OCI-LY7 (cell line): ENCODE results near the gene SLC44A5. TPM values are rescaled to one million over a fixed set of nuclear protein-coding genes. Genes with fewer than 3 reads are reported as not detected.

Experiments used
- BruUV-seq: library from RNA; stranded (reverse); fragments of 400-500 nt; replicated peaks from 2 replicates; lab custom pipeline; 2021; lab: Mats Ljungman, UMichigan
- CTCF ChIA-PET: fragments of 300-600 bp; sonication (Branson Sonifier 250); formaldehyde crosslinking; loops from one replicate; lab custom pipeline; 2022; ENCODE audit warnings: antibody characterized with exemption; ENCODE audit not compliant: unreplicated experiment; lab: Charles Lee
- POLR2A ChIA-PET: fragments of 300-600 bp; sonication (Branson Sonifier 250); formaldehyde crosslinking; loops from one replicate; lab custom pipeline; 2022; ENCODE audit warnings: antibody characterized with exemption; lab: Charles Lee
- DNase-seq: peaks from one replicate; pipeline ENCODE4 v3.0.0-alpha.2; 2015; ENCODE audit warnings: low spot score
- H2AFZ ChIP-seq: fragments of 200-600 bp; sonication (generic), shearing (Covaris generic); 2 replicates; pipeline ENCODE4 v1.6.1; 2014; ENCODE audit warnings: mild to moderate bottlenecking, antibody characterized with exemption, low read length, moderate library complexity
- H3K27ac ChIP-seq: fragments of 200-600 bp; sonication (generic); 2 replicates; pipeline ENCODE4 v1.5.1; 2014; ENCODE audit warnings: mixed run types, low read depth, mild to moderate bottlenecking, moderate library complexity, low read length, inconsistent platforms; ENCODE audit not compliant: poor library complexity, severe bottlenecking
- H3K36me3 ChIP-seq: fragments of 200-600 bp; sonication (generic); 2 replicates; pipeline ENCODE4 v1.6.1; 2014; ENCODE audit warnings: mild to moderate bottlenecking, antibody characterized with exemption, low read length, moderate library complexity, mixed read lengths; ENCODE audit not compliant: insufficient read depth
- H3K4me1 ChIP-seq: fragments of 200-600 bp; sonication (generic); 2 replicates; pipeline ENCODE4 v1.5.1; 2014; ENCODE audit warnings: mild to moderate bottlenecking, low read length; ENCODE audit not compliant: insufficient read depth, poor library complexity, severe bottlenecking
- H3K4me2 ChIP-seq: fragments of 200-600 bp; sonication (generic); 2 replicates; pipeline ENCODE4 v1.6.1; 2014; ENCODE audit warnings: mild to moderate bottlenecking, low read length
- H3K4me3 ChIP-seq: fragments of 200-600 bp; sonication (generic); 2 replicates; pipeline ENCODE4 v1.5.1; 2014; ENCODE audit warnings: mild to moderate bottlenecking, low read depth, low read length; ENCODE audit not compliant: poor library complexity, severe bottlenecking
- H3K79me2 ChIP-seq: fragments of 200-600 bp; sonication (generic); 2 replicates; pipeline ENCODE4 v1.6.1; 2016; ENCODE audit warnings: low read depth, mild to moderate bottlenecking, low read length, moderate library complexity, mixed read lengths; ENCODE audit not compliant: insufficient read depth
- H3K9me2 ChIP-seq: fragments of 200-600 bp; sonication (generic); 2 replicates; pipeline ENCODE4 v1.6.1; 2016; ENCODE audit warnings: mild to moderate bottlenecking, low read length, mixed read lengths; ENCODE audit not compliant: insufficient read depth
- H3K9me3 ChIP-seq: fragments of 200-600 bp; sonication (generic); 2 replicates; pipeline ENCODE4 v1.6.1; 2014; ENCODE audit warnings: mild to moderate bottlenecking, mixed run types, low read length, mixed read lengths
- H4K20me1 ChIP-seq: fragments of 200-600 bp; sonication (generic); 2 replicates; pipeline ENCODE4 v1.6.1; 2014; ENCODE audit warnings: mild to moderate bottlenecking, antibody characterized with exemption, low read length, moderate library complexity, mixed read lengths; ENCODE audit not compliant: insufficient read depth
- CTCF ChIP-seq: fragments of 200-600 bp; sonication (generic); conservative IDR thresholded peaks from 2 replicates; pipeline ENCODE4 v1.5.1; 2014; ENCODE audit warnings: mild to moderate bottlenecking, antibody characterized with exemption, low read length, moderate library complexity, mixed read lengths
- EZH2phosphoT487 ChIP-seq: fragments of 200-600 bp; sonication (generic); IDR thresholded peaks from 2 replicates; pipeline ENCODE4 v1.6.1; 2018; ENCODE audit warnings: low read depth, borderline replicate concordance, mild to moderate bottlenecking, mixed run types, antibody characterized with exemption, low read length, moderate library complexity, mixed read lengths
- intact Hi-C: fragments of 100-400 bp; cut with micrococcal nuclease; formaldehyde crosslinking; loops from one replicate; pipeline ENCODE4 v1.10.0; 2022; ENCODE audit not compliant: unreplicated experiment
- total RNA-seq, 2 experiments: library from RNA; depleted of rRNA in 1 of 2; stranded (reverse); fragments of >200 nt in 1 of 2; shearing (Covaris generic) in 1 of 2; gene quantifications; 2 replicates each; pipeline ENCODE4 v1.2.3, GENCODE V29; 2014 to 2022

Gene SLC44A5
- total RNA-seq, 2 experiments from 2014 or later, result not detected

GRCh38 chr1:75214017-75214416 lies 396.9 kb downstream of the SLC44A5 start:
- POLR2A ChIA-PET, result no interaction called here
- TF ChIP-seq EZH2phosphoT487 (no peak), CTCF (no peak)
- H3K9me2 ChIP-seq, result no peaks in the 10 kb centered on the region
- BruUV-seq, result no TSS peak
- H3K4me1 ChIP-seq, result no peaks in the 10 kb centered on the region
- no peaks in the 10 kb centered on the region for H3K9me3 ChIP-seq
- H4K20me1 ChIP-seq, result no peaks in the 10 kb centered on the region
- CTCF ChIA-PET, result no interaction called here
- intact Hi-C loops, result no loop called here
- H3K4me2 ChIP-seq, result no peak overlapping the region
- no peak overlapping the region for H2AFZ ChIP-seq
- H3K27ac ChIP-seq, result no peak overlapping the region
- H3K79me2 ChIP-seq, result no peaks in the 10 kb centered on the region
- H3K4me3 ChIP-seq, result no peak overlapping the region
- DNase-seq, result no peak
- no peaks in the 10 kb centered on the region for H3K36me3 ChIP-seq

- no peak overlapping the region for H3K27ac ChIP-seq
- CTCF ChIA-PET, result no interaction called here
- no TSS peak for BruUV-seq
Measured at GRCh38 chr1:75211648-75212047, 399.3 kb downstream of the SLC44A5 start.

More at GRCh38 chr1:75211648-75212047, 399.3 kb downstream of the SLC44A5 start:
- H3K4me3 ChIP-seq, result no peak overlapping the region
- intact Hi-C loops, result no loop called here
- no peak for DNase-seq
- H2AFZ ChIP-seq, result no peak overlapping the region
- H3K4me2 ChIP-seq, result no peak overlapping the region
- POLR2A ChIA-PET, result no interaction called here
- no peaks in the 10 kb centered on the region for H3K79me2 ChIP-seq
- H3K4me1 ChIP-seq, result no peaks in the 10 kb centered on the region
- H3K9me2 ChIP-seq, result no peaks in the 10 kb centered on the region
- no peaks in the 10 kb centered on the region for H4K20me1 ChIP-seq
- H3K36me3 ChIP-seq, result no peaks in the 10 kb centered on the region
- H3K9me3 ChIP-seq, result no peaks in the 10 kb centered on the region
- TF ChIP-seq EZH2phosphoT487, result no peak
- no peak for TF ChIP-seq CTCF
